HPDE6-E6E7 (cell line): ENCODE data around the gene GLRA3.
"Not testable (repeated sequence)": the region's sequence is repeated elsewhere in the genome, so short reads cannot be mapped to it uniquely, and the experiment has no call there.

Experiments used
- DNase-seq: peaks from one replicate; pipeline ENCODE4 v3.0.0; 2011; ENCODE audit warnings: missing footprints; ENCODE audit errors: extremely low spot score

Gene GLRA3

GRCh38 chr4:174828845-174829701 lies at the start of gene GLRA3:
Gene GLRA3 (minus strand): TSS chr4:174829247. CDS start chr4:174828811, 436 bp downstream.
- DNase-seq: peak; percentile 64

GRCh38 chr4:174874898-174875297 lies 45.9 kb upstream of the GLRA3 start:
- no peak for DNase-seq

- peak; percentile 4 for DNase-seq
These were observed 44.9 kb upstream of the GLRA3 start for GRCh38 chr4:174873931-174874330.

GRCh38 chr4:174873146-174873545 lies 44.1 kb upstream of the GLRA3 start:
- not testable (repeated sequence) for DNase-seq

GRCh38 chr4:174871407-174871806 lies 42.4 kb upstream of the GLRA3 start:
- DNase-seq: no peak

- no peak for DNase-seq
These were observed 41.3 kb upstream of the GLRA3 start for GRCh38 chr4:174870311-174870710.

GRCh38 chr4:174869339-174869738 lies 40.3 kb upstream of the GLRA3 start:
- DNase-seq: no peak

GRCh38 chr4:174867903-174868302 lies 38.9 kb upstream of the GLRA3 start:
- no peak for DNase-seq

GRCh38 chr4:174865418-174865985 lies 36.5 kb upstream of the GLRA3 start:
- no peak for DNase-seq

- no peak for DNase-seq
These were observed 35.0 kb upstream of the GLRA3 start for GRCh38 chr4:174864031-174864430.

GRCh38 chr4:174860588-174860987 lies 31.5 kb upstream of the GLRA3 start:
- no peak for DNase-seq

GRCh38 chr4:174859904-174860303 lies 30.9 kb upstream of the GLRA3 start:
- no peak for DNase-seq

GRCh38 chr4:174856926-174857800 lies 28.1 kb upstream of the GLRA3 start:
- DNase-seq: no peak

- DNase-seq: no peak
These were observed 26.0 kb upstream of the GLRA3 start for GRCh38 chr4:174855050-174855449.

- DNase-seq: no peak
These were observed 24.6 kb upstream of the GLRA3 start for GRCh38 chr4:174853629-174854028.

GRCh38 chr4:174848596-174848995 lies 19.5 kb upstream of the GLRA3 start:
- no peak for DNase-seq

GRCh38 chr4:174847801-174848427 lies 18.9 kb upstream of the GLRA3 start:
- no peak for DNase-seq

- peak; percentile 2 for DNase-seq
These were observed 6.5 kb upstream of the GLRA3 start for GRCh38 chr4:174835536-174835935.

- no peak for DNase-seq
These were observed 5.4 kb upstream of the GLRA3 start for GRCh38 chr4:174834477-174834876.

- DNase-seq: no peak
These were observed 2.4 kb downstream of the GLRA3 start for GRCh38 chr4:174826660-174827059.

GRCh38 chr4:174815282-174815681 lies 13.8 kb downstream of the GLRA3 start:
- DNase-seq: no peak

- no peak for DNase-seq
These were observed 15.8 kb downstream of the GLRA3 start for GRCh38 chr4:174813292-174813691.
